NCI-H1694 (cell line): ENCODE results near the gene SLC35F5.
A peak's percentile ranks its signal among the peaks of the same experiment; 100 is the strongest.
"Not testable (repeated sequence)": the region's sequence is repeated elsewhere in the genome, so short reads cannot be mapped to it uniquely, and the experiment has no call there.

Experiments used
- DNase-seq: peaks from one replicate; lab custom pipeline; 2025; lab: John Stamatoyannopoulos, UW

The SLC35F5 gene

DNA sequence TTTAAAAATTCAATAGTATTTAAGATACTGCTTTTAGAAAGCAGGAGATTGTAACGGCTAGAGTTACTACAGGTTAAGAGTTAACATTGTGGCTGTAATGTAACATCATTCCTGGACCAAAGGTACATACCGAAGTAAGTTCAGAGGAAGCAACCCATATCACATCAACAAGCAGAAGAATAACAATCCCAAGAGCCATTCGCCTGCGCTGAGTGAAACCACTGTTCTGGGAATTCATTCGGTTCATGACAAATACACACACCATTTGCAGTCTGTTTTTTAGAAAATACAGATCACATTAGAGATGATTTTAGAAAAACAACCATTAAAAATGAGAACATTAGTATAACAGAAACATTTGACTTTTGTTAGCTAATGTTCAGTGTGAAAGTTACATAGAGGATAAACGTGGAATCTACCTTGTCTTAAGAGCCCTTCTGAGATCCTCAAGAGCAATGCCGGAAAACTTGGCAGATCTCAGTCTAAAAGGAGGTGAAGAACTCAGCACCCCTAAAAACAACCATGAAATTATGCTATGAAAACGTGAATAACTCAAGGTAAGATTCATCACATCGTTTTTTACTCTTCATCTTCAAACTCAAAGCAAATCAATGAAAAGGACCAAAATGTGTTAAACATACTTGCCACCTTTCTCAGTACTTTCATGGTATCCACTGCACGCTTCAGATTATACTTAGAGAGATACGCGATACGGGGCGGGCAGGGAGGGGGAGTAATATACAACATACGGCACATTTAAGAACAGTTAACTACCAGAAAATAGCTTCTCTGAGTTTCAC lies 1.2 kb downstream of the SLC35F5 start:
- DNase-seq: no peak

DNA sequence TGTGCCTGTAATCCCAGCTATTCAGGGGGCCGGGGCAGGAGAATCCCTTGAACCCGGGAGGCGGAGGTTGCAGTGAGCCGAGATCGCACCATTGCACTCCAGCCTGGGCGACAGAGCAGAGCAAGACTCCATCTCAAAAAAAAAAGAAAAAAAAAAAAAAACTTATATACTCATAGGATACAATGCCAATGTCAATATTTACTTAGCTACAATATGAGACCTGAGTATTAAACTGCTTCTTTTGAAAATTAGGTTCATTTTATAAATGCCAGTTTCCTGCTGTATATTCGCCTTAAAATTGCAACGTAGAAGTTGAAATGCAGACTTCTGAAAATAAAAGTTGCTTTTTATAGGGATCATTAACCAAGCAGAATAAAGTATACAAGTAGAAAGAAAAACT lies 2.3 kb downstream of the SLC35F5 start:
- DNase-seq: no peak

DNA sequence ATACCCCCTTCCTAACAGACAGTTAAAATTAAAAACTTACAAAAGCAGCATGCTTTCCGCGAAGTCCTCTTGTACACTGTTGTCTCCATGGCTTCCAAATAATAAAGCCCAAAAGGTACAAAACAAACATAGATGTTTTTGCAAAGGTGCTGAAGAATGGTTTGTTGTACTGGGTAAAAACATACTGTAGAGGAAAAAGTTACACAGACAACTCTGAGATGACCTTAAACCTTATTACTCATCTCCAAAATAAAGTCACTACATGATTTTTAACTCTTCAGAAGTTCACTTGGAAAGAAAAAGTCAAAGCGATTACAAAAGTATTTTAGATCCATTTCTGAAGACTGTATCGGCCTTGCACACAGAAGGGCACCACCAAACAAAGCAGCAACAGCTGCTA lies 6.1 kb downstream of the SLC35F5 start:
- DNase-seq: no peak

DNA sequence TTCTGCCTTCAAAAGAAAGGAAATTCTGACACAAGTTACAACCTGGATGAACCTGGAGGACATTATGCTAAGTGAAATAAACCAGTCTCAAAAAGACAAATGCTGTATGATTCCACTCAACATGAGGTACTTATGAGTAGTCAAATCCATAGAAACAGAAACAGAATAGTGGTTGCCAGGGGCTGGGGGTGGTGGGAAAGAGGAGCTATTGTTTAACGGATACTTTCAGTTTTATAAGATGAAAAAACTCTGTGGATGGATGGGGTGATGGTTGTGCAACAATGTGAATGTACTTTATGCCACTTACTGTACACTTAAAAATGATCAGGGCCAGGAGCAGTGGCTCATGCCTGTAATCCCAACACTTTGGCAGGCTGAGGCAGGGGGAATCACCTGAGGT lies 15.4 kb downstream of the SLC35F5 start:
- no peak for DNase-seq

DNA sequence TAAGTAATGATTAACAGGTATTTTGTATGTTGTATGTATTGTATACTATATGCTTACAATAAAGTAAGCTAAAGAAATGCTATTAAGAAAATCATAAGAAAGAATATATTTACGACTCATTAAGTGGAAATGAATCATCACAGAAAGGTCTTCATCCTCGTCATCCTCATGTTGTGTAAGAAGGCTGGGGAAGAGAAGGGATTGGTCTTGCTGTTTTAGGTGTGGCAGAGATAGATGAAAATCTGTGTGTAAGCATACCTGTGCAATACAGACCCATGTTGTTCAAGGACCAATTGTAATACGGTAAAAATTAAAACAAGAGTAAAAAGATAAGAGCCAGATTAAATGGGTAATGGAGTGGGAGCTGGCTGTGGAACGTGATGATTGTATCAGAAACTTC lies 16.6 kb downstream of the SLC35F5 start:
- DNase-seq: no peak

DNA sequence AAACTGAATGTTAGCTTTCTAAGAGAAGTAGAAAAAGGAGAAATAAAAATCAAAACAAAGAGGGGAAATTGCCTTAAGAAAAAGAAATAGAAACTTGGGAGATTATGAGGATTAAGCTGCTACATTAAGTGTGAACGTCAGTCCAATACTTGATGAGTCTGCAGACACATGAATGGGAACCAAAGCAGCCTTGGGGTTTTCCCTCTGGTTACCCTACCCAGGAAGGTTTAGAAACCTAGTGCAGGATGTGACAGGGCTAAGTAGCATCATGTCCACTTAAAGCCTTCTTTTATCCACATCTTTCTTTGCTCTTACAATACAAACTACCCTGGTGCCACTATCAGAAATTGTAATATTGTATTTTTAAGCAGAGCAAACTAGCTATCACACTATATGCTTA lies 22.3 kb downstream of the SLC35F5 start:
- no peak for DNase-seq

DNA sequence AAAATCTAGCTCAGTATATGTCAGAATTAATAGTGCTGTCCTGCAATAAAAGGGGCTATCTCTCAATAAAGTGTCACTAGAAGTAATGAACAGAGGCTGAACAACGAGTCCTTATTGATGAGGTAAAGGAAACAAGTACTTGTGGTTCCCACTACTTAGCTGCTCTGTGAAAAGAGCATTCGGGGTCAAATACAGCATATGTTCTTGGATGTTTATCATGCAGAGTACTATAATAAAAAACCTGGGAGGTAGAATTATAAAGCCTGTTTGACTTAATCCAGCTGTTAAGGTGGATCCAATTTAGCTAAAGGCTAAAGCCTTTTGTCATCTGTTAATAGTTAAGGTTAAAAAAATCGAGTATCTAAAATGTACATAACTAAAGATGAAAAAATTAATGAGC lies 32.4 kb downstream of the SLC35F5 start:
- peak; percentile 22 for DNase-seq

DNA sequence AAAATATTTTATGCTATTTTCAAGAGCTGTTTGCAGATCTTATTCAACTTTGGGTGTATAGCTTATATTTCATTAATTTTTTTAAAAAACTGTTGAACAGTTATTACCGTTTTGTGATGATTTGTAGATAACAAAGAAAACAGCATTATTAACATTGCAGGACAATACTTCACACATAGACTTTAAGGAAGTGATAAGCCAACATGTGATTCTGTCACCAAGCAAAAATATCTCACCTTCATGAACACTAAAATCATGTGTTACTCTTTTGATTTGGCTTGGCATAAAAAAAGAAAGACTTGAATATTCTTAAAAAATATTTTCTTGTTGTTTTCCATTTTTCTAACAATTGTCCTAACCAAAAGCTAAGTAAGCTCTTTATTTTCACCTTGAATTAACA lies 33.0 kb downstream of the SLC35F5 start:
- DNase-seq: no peak

DNA sequence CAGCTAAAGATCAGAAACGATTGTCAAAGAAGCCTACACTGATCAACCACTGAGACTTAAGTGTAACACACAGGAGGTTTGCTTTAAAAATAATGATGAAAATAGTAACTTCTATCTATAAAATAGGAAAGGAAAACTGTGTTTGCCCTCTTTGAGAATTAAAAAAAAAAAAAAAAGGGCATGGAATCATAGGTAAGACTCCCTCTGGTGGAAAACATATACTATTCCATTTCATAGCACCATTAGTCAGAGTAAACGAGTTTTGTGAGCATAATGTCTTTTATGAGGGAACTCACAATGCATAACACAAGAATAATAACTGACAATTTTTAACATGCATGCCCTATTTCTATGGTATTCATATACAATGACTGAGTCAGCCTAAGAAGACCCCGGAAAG lies 36.3 kb downstream of the SLC35F5 start:
- DNase-seq: no peak

DNA sequence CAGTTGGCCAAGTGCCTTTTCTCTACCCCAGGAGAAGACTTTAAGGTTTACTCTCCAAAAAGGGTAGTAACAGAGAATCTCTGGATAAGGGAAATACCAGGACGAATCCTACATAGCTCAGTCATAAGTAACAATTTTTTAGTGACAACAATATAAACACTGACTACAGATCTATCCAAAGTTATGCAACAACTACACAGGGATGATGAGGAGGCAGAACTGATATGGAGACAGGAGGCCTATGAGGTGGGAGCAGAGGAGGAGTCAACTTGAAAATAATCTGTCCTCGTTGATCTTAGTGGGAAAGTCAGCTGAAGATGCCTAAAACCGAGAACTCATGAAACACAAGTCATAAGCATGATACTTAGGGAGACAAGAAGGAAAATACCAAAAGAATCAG lies 40.2 kb downstream of the SLC35F5 start:
- no peak for DNase-seq

DNA sequence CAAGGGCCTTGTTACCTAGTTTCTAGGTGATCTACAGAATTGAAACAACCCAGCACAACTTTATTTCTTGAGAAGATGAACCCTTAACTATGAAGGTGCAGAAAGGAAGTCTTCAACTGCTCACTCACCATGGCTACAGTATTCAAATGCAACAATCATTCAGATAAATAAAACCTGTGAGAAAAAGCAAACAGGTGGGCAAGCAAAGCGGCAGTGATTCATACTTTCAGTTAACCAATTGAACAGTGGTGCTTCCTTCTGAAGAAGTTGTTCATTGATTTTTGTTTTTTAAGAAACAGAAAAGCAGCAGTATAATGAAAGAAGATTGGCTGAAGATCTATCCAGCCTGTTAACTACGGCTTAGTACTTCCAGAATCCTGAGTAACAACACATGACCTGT lies 43.5 kb downstream of the SLC35F5 start:
- no peak for DNase-seq

DNA sequence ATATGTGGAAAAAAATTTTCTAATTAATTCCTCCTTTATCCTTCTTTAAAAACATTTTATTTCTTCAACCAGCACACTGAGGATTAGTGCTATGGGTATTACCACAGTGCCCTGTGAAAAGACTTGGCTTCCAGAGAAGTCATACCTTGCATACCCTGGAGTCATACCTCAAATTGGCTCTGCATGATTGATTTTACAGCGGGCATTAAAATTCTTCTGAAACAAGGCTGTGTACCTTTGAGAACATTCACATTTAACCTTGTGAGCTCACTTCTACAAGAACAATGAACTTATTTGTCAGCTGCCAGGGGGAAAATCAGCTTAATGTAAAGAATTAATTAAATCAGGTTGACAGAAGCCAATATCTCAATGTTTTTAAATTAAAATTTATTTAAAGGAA lies 44.6 kb downstream of the SLC35F5 start:
- no peak for DNase-seq

DNA sequence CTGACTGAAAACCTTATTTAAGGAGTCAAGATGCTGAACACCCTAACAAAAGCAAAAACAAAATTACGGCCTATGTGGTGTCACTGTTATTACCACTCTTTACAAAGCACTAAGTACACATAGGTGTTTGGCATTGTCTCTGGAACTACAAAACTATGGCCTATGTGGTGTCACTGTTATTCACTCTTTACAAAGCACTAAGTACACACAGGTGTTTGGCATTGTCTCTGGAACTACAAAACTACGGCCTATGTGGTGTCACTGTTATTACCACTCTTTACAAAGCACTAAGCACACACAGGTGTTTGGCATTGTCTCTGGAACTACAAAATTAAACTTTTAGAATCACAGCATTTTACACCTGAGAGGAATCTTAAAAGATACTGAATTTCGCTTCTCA lies 47.4 kb downstream of the SLC35F5 start:
- DNase-seq: no peak

DNA sequence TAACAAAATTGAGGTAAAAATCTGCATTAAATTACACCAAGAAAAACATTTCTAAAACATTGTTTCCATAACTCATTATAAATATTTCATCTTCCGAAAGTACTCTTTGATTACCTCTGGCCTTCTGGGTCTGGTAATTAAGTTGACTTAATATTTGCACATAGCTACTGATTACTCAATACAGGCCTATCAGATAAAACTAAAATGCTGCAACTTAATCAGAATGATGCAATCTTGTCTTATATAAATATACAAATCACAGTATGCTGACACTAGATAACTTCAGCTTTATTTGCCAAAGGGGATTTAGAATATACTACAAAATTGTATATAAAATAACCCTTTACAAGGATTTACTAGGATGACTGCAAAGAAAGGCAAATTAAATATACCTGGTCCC lies 49.3 kb downstream of the SLC35F5 start:
- no peak for DNase-seq

DNA sequence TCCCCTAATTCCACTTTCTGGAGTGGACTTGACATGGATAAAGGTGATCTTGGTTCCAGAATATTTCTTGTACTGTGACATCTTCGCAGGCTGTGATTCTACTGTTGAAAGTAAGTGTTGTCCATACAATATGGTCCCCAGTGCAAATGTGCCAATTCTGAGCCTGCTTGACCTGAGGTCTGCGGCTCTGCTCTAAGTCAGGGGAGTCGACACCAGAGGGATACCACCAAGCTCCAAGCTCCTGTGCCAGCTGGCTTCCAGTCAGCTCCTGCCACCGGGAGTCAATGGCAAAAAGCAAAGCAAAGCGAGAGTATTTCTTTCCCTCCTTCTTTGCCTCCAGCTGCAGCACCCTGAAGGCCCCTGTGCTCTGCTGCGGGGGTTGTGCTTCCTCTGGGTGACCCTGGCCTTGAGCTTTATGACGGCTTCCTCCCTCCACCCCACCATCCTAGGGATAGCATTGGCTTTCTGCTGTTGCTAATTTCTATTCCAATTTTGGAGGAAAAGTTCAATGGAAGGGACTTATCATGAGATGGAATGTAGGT lies 50.4 kb downstream of the SLC35F5 start:
- DNase-seq: no peak

DNA sequence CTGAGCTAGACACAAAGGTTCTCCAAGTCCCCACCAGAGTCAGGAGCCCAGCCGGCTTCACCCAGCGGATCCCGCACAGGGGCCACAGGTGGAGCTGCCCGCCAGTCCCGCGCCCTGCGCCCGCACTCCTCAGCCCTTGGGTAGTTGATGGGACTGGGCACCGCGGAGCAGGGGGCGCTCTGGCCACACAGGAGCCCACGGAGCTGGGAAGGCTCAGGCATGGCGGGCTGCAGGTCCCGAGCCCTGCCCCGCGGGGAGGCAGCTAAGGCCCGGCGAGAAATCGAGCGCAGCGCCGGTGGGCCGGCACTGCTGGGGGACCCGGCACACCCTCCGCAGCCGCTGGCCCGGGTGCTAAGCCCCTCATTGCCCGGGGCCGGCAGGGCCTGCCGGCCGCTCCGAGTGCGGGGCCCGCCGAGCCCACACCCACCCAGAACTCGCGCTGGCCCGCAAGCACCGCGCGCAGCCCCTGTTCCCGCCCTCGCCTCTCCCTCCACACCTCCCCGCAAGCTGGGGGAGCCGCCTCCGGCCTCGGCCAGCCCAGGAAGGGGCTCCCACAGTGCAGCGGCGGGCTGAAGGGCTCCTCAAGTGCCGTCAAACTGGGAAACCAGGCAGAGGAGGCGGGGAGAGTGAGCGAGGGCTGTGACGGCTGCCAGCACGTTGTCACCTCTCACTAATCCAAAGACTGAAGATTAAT lies 52.0 kb downstream of the SLC35F5 start:
- not testable (repeated sequence) for DNase-seq

DNA sequence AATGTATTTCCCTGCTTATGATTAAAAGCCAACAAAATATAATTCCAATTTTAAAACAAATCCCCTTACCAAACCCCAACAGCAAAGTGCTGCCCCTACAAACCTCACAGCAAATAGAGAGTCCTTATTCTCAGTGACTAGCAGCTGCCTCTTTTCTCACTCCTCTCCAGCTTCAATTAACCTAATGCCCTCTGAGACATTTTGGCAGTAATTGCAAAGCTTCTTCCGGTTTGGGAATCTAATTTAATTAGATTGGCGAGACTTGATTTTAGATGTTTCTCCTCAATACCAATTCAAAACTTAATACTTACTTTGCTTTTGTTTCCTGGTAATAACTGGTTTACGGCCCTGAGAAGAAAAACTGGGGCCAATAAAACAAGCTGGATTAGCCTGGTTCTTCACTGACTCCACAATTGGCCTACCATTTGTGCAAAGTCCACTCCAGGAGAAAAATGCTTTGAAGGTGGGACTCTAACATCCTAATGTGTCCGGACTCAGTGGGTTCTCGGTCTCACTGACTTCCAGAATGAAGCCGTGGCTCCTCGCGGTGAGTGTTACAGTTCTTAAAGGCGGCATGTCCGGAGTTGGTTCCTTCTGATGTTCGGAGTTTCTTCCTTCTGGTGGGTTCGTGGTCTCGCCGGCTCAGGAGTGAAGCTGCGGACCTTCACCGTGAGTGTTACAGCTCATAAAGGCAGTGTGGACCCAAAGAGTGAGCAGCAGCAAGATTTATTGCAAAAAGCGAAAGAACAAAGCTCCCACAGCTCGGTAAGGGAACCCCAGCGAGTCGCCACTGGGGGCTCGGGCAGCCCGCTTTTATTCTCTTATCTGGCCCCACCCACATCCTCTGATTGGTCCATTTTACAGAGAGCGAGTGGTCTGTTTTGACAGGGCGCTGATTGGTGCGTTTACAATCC lies 52.8 kb downstream of the SLC35F5 start:
- no peak for DNase-seq

DNA sequence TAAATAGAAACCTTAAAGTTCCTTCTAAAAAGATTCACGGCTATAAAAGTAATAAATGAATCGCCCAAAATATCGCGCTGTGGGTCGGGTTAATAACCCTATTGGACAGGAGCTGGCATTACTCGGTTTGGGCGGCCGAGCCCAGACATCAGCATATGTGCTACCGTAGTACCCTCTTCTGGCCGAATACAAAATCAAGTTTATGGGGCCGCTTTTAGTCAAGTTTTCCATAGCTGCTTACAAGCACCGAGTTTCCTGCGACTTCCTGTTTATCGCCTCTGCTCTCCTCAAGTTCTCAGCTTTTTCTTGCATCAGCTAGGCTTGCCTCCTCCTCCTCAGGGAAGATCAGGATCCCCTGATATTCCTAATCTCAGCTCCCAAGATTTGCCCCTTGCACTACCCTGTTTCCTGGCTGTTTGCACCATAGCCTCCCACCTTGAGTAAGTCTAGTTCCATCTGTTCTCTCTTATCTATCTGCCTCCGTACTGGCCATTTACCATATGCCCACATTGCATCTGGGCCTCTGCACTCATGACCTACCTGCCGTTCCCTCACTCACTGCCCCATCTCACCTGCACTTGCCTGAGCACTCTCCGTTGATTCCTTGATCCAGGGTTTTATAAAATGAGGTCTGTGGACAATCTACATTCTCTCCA lies 56.1 kb downstream of the SLC35F5 start:
- DNase-seq: peak; percentile 73

DNA sequence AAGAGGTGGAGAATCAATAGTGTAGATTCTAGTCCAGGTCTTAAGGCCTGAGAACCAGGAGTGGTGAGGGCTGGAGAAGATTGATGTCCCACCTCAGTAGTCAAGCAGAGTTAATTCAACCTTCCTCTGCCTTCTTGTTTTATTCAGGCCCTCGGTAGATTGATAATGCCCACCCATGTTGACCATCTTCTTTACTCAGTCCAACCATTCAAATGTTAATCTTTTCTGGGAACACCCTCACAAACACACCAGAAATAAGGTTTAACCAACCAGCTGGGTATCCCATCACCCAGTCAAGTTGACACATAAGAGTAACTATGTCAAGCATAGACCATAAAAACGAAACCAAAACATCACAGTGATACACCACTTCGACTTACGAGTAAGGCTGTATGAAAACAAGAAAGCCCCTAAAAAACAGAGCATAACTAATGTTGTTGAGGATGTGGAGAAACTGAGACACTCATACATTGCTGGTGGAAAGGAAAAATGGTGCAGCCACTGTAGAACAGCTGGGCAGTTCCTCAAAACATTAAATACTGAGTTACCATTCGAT lies 57.5 kb downstream of the SLC35F5 start:
- no peak for DNase-seq

DNA sequence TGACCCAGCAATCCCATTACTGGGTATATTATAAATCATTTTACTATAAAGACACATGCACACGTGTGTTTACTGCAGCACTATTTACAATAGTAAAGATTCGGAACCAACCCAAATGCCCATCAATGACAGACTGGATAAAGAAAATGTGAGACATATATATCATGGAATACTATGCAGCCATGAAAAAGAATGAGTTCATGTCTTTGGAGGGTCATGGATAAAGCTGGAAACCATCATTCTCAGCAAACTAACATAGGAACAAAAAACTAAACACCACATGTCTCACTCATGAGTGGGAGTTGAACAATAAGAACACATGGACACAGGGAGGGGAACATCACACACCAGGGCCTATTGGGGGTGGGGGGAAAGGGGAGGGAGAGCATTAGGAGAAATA lies 58.2 kb downstream of the SLC35F5 start:
- not testable (repeated sequence) for DNase-seq

DNA sequence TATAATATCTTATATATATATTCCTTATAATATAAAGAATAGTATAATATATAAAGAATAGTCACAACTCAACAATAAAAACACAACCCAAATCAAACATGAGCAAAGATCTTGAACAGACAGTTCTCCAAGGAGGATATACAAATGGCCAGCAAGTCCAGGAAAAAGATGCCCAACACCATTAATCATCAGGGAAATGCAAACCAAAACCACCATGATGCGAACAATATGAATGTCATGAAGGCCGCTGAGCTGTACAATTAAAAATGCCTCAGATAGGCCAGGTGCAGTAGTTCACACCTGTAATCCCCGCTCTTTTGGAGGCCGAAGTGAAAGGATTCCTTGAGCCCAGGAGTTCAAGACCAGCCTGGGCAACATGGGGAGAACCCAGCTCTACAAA lies 58.9 kb downstream of the SLC35F5 start:
- DNase-seq: no peak

DNA sequence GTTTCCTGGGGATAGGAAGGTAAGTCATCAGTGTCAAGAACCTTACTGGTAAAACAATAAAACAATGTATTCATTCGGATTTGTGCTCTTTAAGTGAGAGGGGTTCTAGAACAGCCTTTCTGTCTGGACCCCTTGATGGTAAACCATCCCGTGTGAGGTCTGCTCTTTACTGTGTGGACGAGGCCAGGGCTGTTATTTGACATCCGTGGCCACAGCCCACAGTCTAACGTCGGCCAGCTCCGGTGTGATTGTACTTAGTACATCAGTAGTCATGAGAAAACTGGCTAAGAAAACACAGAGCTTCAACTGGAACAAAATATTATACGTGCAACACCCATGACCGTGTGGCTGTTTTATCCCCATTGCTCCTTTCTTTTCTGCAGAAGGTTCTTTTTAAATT lies 62.0 kb downstream of the SLC35F5 start:
- DNase-seq: no peak
